Stimulated activated CD4-positive, alpha-beta T cell treated with anti-CD3 and anti-CD28 coated beads, Interleukin-15, amount 100 ng/mL, for 1 hour (primary cell): ENCODE results near the gene CEP135.
"Not testable (repeated sequence)": the region's sequence is repeated elsewhere in the genome, so short reads cannot be mapped to it uniquely, and the experiment has no call there.

Experiments
- DNase-seq, 2 donors: peaks; one replicate each; pipeline ENCODE4 v3.0.0-alpha.2; 2020; ENCODE audit warnings: low read depth in 1 of 2, low spot score in 1 of 2

Gene CEP135

DNA sequence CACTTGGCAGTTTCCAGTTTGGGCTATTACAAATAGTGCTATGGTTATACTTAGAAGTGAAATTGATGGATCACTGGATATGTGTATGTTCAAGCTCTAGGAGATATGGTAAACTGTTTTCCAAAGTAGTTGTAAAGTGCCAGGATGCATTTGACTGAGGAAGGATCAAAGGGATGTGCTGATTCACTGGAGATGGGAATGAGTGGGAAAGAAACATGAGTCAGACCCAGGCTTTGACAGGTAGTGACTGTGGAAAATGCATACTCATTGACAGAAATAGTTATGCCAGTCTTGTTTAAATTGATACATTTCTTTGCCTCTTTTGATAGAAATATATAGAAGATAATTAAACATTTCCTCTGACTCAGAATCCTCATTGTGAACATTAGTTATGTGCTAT is 77.9 kb downstream of the CEP135 start:
- no peak for DNase-seq

DNA sequence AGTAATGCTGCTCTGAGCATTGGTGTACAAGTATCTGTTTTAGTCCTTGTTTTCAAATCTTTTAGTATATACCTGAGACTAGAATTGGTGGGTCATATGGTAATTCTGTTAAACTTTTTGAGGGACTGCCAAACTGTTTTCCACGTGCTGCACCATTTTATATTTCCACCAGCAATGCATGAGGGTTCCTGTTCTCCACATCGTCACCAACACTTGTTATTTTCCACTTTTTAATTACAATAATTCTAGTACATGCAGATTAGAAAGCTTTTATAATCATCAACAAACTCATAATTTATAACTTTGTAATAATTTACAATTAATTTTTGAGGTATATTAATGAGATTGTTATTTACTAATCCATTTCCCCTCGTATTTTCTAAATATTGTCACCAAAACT is 79.4 kb downstream of the CEP135 start:
- no peak for DNase-seq

- DNase-seq = no peak
Measured at GRCh38 chr4:56038487-56039162, 89.9 kb downstream of the CEP135 start.

DNA sequence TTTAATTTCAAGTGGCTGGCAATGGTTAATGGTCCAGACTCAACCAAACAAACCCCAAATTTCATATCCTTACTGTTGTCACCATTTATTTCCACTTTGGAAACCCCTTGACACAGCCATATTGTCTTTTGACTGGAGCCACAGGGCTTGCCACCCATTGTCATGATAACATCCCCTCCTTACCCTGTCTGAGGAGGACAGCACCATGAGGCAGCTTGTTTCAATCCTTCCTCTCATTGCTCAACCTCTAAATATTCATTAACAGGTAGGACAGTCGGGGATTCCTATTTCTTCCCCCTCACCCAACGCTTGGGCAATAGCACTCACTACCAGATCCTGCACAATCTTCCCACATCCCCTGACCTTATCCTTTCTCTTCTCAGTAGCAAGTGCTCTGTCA is 92.1 kb downstream of the CEP135 start:
- DNase-seq = no peak

DNA sequence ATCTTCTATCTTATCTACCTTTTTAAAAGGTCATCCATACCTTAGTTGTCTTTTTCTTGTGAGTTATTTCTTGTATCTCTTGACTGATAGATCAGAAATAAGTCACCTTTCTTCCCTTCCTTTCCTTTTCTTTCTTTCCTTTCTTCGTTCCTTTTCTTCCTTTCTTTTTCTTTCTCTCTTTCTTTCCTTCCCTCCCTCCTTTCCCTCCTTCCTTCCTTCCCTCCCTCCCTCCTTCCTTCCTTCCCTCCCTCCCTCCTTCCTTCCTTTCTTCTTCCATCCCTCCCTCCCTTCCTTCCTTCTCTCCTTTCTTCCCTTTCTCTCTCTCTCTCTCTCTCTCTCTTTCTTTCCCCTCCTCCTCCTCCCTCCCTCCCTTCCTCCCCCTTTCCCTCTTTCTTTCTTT is 93.5 kb downstream of the CEP135 start:
- no peak for DNase-seq

DNA sequence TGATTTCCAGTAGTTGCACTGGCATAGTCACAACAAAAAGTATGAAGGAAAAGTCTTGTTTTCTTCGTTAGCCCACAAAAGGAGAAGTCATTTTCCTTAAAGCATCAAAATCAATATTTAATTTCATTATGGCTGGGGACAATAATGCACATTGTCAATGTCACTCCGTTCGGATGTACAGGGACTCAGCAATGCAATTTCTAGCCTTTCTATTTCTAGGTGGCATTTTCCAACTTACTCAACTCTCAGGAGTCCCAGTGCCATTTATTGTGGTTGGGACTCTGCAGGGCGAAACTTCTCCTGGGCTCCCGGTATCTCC is 99.6 kb downstream of the CEP135 start:
- no peak for DNase-seq

GRCh38 chr4:56048702-56049431 is 100.1 kb downstream of the CEP135 start:
- peak in 1 of 2 donors; percentile 25 for DNase-seq

- DNase-seq = no peak
Measured at GRCh38 chr4:56050625-56051024, 101.9 kb downstream of the CEP135 start.

GRCh38 chr4:56051029-56051709 is 102.4 kb downstream of the CEP135 start:
- DNase-seq = no peak

GRCh38 chr4:56051710-56052075 is 102.9 kb downstream of the CEP135 start:
- DNase-seq = no peak

DNA sequence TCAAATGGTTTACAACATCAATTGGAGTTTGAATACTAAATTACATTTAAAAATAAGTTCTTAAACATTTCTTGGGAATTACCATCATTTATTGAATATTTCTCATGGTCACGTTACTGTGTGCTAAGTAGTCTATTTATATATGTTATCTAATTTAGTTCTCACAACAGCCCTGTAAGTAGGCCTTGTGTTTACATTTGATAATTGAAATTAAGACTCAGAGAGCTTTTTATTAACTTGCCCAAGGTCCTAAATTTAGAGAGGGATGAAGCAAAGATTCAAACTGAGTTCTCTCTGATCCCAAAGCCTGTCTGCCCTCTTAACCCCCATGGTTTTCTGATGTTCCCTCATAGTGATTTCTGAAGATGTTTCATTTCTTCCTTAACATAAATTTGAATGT is 103.7 kb downstream of the CEP135 start:
- no peak for DNase-seq

DNA sequence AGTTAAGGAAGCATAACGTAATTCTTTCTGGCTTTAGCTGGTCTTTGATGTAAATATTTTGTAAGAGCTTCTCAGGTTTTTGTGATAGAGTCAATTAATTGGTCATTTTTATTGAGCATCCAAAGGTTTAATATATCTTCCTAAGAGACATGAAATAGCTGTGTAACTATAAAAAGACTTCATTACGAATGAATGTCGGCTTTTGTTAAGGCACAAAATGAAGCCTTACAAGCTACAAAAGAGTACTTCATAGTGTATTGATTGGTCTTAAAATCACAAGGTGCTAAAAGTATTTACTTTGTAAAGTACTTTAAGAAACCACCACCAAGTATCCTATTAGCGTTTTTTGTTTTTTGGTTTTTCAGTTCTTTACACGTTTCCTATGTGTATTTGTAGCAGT is 104.2 kb downstream of the CEP135 start:
- no peak for DNase-seq

GRCh38 chr4:56055027-56055977 is 106.6 kb downstream of the CEP135 start:
- DNase-seq = no peak

DNA sequence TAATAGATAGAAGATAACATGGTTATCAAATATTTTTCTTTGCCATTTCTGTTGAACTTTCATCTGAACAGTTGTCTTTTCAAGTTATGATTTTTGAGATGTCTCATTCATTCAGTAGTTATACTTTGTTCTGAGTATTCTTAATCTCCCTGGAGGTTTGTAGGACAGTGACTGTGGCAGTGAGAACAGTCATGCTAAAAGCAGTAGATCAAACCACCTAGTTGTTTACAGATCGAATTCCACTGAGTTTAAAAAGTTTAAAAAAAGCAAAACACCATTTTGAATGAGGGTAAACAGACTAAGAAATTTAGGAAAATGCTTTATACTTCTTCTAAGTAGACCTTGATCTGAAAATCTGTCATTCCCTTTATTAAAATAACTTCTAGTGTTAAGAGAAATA is 107.2 kb downstream of the CEP135 start:
- DNase-seq = no peak

DNA sequence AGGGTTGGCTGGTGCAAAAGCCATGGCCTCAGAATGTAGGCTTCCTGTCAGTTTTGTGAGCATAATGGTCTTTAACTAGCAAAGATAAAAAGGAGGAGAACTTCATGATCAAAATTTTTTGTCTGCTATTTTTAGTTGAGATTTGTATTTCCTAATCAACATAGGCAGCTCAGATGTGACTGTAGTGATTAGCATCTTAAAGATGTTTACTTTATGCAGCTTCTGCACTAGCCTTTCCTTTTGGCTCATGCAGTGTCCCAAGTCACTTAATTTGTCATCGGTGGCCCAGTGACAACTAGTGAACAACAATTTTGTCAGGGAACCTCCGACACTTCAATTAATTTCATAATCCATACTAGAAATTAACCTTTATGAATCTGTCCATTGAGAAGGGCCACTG is 109.8 kb downstream of the CEP135 start:
- no peak for DNase-seq

- no peak for DNase-seq
Measured at GRCh38 chr4:56060036-56060435, 111.3 kb downstream of the CEP135 start.

DNA sequence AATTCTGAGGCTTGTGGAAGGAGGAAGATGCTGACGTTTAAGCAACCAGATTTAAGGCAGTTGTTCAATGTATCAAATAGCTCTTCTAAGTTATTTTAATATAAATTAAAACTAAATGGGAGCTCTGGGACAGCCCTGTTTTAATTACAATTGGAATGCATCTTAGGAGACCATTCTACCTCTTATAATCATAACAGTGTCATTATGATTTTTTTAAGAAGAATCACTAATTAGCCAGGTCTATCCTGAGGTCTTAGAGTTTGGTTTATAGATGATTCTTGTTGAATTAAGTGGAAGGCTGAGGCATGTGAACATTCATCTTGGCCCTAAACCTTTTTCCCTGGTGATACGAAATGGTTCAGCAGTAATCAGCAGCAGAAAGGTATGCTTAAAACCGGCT is 113.4 kb downstream of the CEP135 start:
- DNase-seq = no peak

- no peak for DNase-seq
Measured at GRCh38 chr4:56062526-56063145, 113.9 kb downstream of the CEP135 start.

- DNase-seq = no peak
Measured at GRCh38 chr4:56066493-56066892, 117.7 kb downstream of the CEP135 start.

DNA sequence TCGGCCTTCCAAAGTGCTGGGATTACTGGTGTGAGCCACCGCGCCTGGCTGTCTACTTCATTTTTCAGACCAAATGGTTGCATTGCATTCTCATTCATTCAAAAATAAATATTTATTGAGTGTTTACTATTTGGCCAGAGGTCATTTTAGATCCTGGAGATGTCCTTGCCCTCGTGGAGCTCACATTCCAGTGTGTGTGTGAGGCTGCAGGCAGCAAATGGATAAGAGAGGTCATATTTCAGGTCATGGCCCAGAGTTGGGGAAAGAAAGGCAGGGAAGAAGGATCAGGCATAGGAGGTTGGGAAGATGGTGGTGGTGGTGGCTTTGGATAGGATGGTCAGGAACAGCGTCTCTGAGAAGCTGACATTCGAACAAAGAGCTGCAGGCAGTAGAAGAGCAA is 119.1 kb downstream of the CEP135 start:
- no peak for DNase-seq

GRCh38 chr4:56072730-56073129 is 124.0 kb downstream of the CEP135 start:
- DNase-seq = not testable (repeated sequence)
